HEK293 (cell line): Measurements from ENCODE around the gene ACSL3.

Experiments used
- CTCF ChIA-PET: fragments of 350-600 bp; formaldehyde crosslinking; extraction: SDS; loops from one replicate; lab custom pipeline; 2021; ENCODE audit warnings: antibody characterized with exemption; lab: Yijun Ruan, JAX
- POLR2A ChIA-PET: fragments of 300-600 bp; formaldehyde crosslinking; extraction: SDS; loops from one replicate; lab custom pipeline; 2020; ENCODE audit warnings: antibody characterized with exemption, inconsistent platforms; lab: Yijun Ruan, JAX
- H3K27ac ChIP-seq: fragments of 200-500 bp; sonication (Bioruptor generic); 2 replicates; pipeline ENCODE4 v1.5.1; 2014; ENCODE audit warnings: low read depth, low read length, control low read depth, inconsistent platforms; ENCODE audit errors: extremely low read depth
- H3K36me3 ChIP-seq, 2 experiments: fragments of 200-500 bp in 1 of 2; sonication (Bioruptor generic) in 1 of 2; 1 replicate in 1 of 2; 2 replicates in 1 of 2; pipeline ENCODE4 v1.5.1; 2014 to 2017; ENCODE audit warnings: inconsistent platforms in 2 of 2, low read length in 2 of 2; ENCODE audit not compliant: control insufficient read depth in 2 of 2, insufficient read depth in 1 of 2
- H3K4me1 ChIP-seq: fragments of 200-500 bp; sonication (Bioruptor generic); 2 replicates; pipeline ENCODE4 v1.5.1; 2014; ENCODE audit warnings: mild to moderate bottlenecking, low read length, inconsistent platforms; ENCODE audit not compliant: control insufficient read depth, insufficient read depth
- H3K4me3 ChIP-seq: 2 replicates; pipeline ENCODE4 v1.5.1; 2011; ENCODE audit warnings: low read depth, mild to moderate bottlenecking, control low read depth, low read length, moderate library complexity
- H3K9me3 ChIP-seq: fragments of 200-500 bp; sonication (Bioruptor generic); 2 replicates; pipeline ENCODE4 v1.5.1; 2014; ENCODE audit warnings: low read depth, low read length, inconsistent platforms; ENCODE audit not compliant: control insufficient read depth, insufficient read depth
- EGR2 ChIP-seq: fragments of 450-650 bp; formaldehyde crosslinking; IDR thresholded peaks from 2 replicates; pipeline ENCODE4 v1.5.1; 2016; ENCODE audit warnings: low read depth, missing biosample characterization, missing genetic modification characterization
- KLF7 ChIP-seq: fragments of 450-650 bp; formaldehyde crosslinking; IDR thresholded peaks from 2 replicates; pipeline ENCODE4 v1.5.1; 2016; ENCODE audit warnings: missing biosample characterization, missing genetic modification characterization, borderline replicate concordance
- KLF8 ChIP-seq: fragments of 450-650 bp; formaldehyde crosslinking; IDR thresholded peaks from 2 replicates; pipeline ENCODE4 v1.5.1; 2016; ENCODE audit warnings: missing biosample characterization, missing genetic modification characterization
- ZBTB20 ChIP-seq: fragments of 450-650 bp; formaldehyde crosslinking; IDR thresholded peaks from 2 replicates; pipeline ENCODE4 v1.5.1; 2016; ENCODE audit warnings: missing biosample characterization, missing genetic modification characterization
- ZFP3 ChIP-seq: fragments of 450-650 bp; formaldehyde crosslinking; IDR thresholded peaks from 2 replicates; pipeline ENCODE4 v1.5.1; 2016; ENCODE audit warnings: low read depth, missing biosample characterization, missing genetic modification characterization
- ZIC2 ChIP-seq: fragments of 450-650 bp; formaldehyde crosslinking; IDR thresholded peaks from 2 replicates; pipeline ENCODE4 v1.5.1; 2016; ENCODE audit warnings: missing biosample characterization, missing genetic modification characterization
- ZNF114 ChIP-seq: fragments of 450-650 bp; formaldehyde crosslinking; IDR thresholded peaks from 2 replicates; pipeline ENCODE4 v1.5.0; 2017; ENCODE audit warnings: missing biosample characterization, missing genetic modification characterization
- ZNF174 ChIP-seq: fragments of 450-650 bp; formaldehyde crosslinking; IDR thresholded peaks from 2 replicates; pipeline ENCODE4 v1.5.0; 2017; ENCODE audit warnings: missing biosample characterization, mild to moderate bottlenecking, missing genetic modification characterization
- ZNF394 ChIP-seq: fragments of 450-650 bp; formaldehyde crosslinking; IDR thresholded peaks from 2 replicates; pipeline ENCODE4 v1.5.1; 2016; ENCODE audit warnings: missing biosample characterization, missing genetic modification characterization, mild to moderate bottlenecking, moderate library complexity, borderline replicate concordance
- ZNF555 ChIP-seq: fragments of 450-650 bp; formaldehyde crosslinking; conservative IDR thresholded peaks from 2 replicates; pipeline ENCODE4 v1.5.1; 2017; ENCODE audit warnings: missing biosample characterization, mild to moderate bottlenecking, missing genetic modification characterization, inconsistent platforms
- ZNF600 ChIP-seq: fragments of 450-650 bp; formaldehyde crosslinking; IDR thresholded peaks from 2 replicates; pipeline ENCODE4 v1.5.1; 2016; ENCODE audit warnings: missing biosample characterization, missing genetic modification characterization
- ZNF629 ChIP-seq: fragments of 450-650 bp; formaldehyde crosslinking; IDR thresholded peaks from 2 replicates; pipeline ENCODE4 v1.5.1; 2017; ENCODE audit warnings: missing biosample characterization, missing genetic modification characterization
- ZNF677 ChIP-seq: fragments of 450-650 bp; IDR thresholded peaks from 2 replicates; pipeline ENCODE4 v1.5.0; 2018; ENCODE audit warnings: missing biosample characterization, mild to moderate bottlenecking, missing genetic modification characterization, moderate library complexity
- ZNF830 ChIP-seq: fragments of 450-650 bp; IDR thresholded peaks from 2 replicates; pipeline ENCODE4 v1.5.0; 2018; ENCODE audit warnings: missing biosample characterization, missing genetic modification characterization, low read depth, mild to moderate bottlenecking, moderate library complexity
- ZSCAN16 ChIP-seq: fragments of 450-650 bp; formaldehyde crosslinking; IDR thresholded peaks from 2 replicates; pipeline ENCODE4 v1.5.1; 2016; ENCODE audit warnings: missing biosample characterization, missing genetic modification characterization
- TF ChIP-seq, protein P1 (sequence below): fragments of 450-650 bp; formaldehyde crosslinking; IDR thresholded peaks from 2 replicates; pipeline ENCODE4 v1.5.1; 2016; ENCODE audit warnings: missing biosample characterization, missing genetic modification characterization
- TF ChIP-seq, protein P2 (sequence below): fragments of 450-650 bp; formaldehyde crosslinking; IDR thresholded peaks from 2 replicates; pipeline ENCODE4 v1.5.1; 2017; ENCODE audit warnings: missing biosample characterization, missing genetic modification characterization
- TF ChIP-seq, protein P3 (sequence below): fragments of 450-650 bp; formaldehyde crosslinking; IDR thresholded peaks from 2 replicates; pipeline ENCODE4 v1.5.1; 2016; ENCODE audit warnings: missing biosample characterization, missing genetic modification characterization
- TF ChIP-seq, protein P4 (sequence below): fragments of 450-650 bp; formaldehyde crosslinking; IDR thresholded peaks from 2 replicates; pipeline ENCODE4 v1.5.1; 2016; ENCODE audit warnings: missing biosample characterization, missing genetic modification characterization
- TF ChIP-seq, protein P5 (sequence below): fragments of 450-650 bp; IDR thresholded peaks from 2 replicates; pipeline ENCODE4 v1.5.1; 2018; ENCODE audit warnings: missing biosample characterization, mild to moderate bottlenecking, missing genetic modification characterization

Gene ACSL3

DNA sequence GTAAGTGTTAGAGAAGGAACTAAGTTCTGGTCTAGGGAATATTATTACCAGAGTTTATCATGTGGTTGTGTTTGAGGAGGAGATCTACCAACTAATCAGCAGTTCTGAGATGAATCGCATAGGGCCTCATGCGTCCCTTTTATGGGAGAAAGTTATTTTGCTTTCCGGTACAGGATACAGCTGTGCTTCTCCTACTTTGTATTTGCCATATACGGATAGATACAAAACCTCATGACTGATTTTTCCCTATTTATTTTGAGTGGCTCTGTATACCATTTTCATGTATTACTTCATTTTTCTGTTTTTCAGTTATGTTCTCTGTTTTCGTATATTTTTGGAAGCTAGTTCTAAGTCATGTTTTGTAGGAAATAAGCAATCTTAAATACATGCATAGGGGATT is 66.8 kb downstream of the ACSL3 start:
- Histone ChIP-seq H3K27ac (no peak overlapping the region), H3K9me3 (no peaks in the 10 kb centered on the region), H3K4me3 (no peak overlapping the region), H3K4me1 (no peaks in the 10 kb centered on the region), H3K36me3 (peaks cover 53 to 64% of the 10 kb centered on the region in 2 experiments)
- POLR2A ChIA-PET = no interaction called here
- CTCF ChIA-PET = interaction anchor here (0.6 to 1.7 kb wide), 4 partner anchors 12 to 491 kb away, joined by 3 to 8 read pairs (median 4); no protein-coding TSS in a partner anchor
- TF ChIP-seq ZNF677 = no peak
- TF ChIP-seq ZNF600 (tag by site-specific recombination) = no peak
- no peak for TF ChIP-seq KLF7 (tag by site-specific recombination)
- TF ChIP-seq, protein P1, sequence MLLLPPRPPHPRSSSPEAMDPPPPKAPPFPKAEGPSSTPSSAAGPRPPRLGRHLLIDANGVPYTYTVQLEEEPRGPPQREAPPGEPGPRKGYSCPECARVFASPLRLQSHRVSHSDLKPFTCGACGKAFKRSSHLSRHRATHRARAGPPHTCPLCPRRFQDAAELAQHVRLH (tag by site-specific recombination) = no peak
- no peak for TF ChIP-seq ZNF394
- no peak for TF ChIP-seq ZNF629 (tag by site-specific recombination)
- no peak for TF ChIP-seq ZFP3 (tag by site-specific recombination)
- TF ChIP-seq, protein P2, sequence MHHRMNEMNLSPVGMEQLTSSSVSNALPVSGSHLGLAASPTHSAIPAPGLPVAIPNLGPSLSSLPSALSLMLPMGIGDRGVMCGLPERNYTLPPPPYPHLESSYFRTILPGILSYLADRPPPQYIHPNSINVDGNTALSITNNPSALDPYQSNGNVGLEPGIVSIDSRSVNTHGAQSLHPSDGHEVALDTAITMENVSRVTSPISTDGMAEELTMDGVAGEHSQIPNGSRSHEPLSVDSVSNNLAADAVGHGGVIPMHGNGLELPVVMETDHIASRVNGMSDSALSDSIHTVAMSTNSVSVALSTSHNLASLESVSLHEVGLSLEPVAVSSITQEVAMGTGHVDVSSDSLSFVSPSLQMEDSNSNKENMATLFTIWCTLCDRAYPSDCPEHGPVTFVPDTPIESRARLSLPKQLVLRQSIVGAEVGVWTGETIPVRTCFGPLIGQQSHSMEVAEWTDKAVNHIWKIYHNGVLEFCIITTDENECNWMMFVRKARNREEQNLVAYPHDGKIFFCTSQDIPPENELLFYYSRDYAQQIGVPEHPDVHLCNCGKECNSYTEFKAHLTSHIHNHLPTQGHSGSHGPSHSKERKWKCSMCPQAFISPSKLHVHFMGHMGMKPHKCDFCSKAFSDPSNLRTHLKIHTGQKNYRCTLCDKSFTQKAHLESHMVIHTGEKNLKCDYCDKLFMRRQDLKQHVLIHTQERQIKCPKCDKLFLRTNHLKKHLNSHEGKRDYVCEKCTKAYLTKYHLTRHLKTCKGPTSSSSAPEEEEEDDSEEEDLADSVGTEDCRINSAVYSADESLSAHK (tag by site-specific recombination) = no peak
- no peak for TF ChIP-seq ZNF174
- TF ChIP-seq, protein P3, sequence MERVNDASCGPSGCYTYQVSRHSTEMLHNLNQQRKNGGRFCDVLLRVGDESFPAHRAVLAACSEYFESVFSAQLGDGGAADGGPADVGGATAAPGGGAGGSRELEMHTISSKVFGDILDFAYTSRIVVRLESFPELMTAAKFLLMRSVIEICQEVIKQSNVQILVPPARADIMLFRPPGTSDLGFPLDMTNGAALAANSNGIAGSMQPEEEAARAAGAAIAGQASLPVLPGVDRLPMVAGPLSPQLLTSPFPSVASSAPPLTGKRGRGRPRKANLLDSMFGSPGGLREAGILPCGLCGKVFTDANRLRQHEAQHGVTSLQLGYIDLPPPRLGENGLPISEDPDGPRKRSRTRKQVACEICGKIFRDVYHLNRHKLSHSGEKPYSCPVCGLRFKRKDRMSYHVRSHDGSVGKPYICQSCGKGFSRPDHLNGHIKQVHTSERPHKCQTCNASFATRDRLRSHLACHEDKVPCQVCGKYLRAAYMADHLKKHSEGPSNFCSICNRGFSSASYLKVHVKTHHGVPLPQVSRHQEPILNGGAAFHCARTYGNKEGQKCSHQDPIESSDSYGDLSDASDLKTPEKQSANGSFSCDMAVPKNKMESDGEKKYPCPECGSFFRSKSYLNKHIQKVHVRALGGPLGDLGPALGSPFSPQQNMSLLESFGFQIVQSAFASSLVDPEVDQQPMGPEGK = no peak
- no peak for TF ChIP-seq KLF8 (tag by site-specific recombination)
- TF ChIP-seq ZNF555 (tag by site-specific recombination) = no peak
- TF ChIP-seq ZNF114 (tag by site-specific recombination) = no peak
- no peak for TF ChIP-seq ZNF830 (tag by site-specific recombination)
- TF ChIP-seq ZIC2 = no peak
- TF ChIP-seq ZSCAN16 (tag by site-specific recombination) = no peak
- TF ChIP-seq, protein P4, sequence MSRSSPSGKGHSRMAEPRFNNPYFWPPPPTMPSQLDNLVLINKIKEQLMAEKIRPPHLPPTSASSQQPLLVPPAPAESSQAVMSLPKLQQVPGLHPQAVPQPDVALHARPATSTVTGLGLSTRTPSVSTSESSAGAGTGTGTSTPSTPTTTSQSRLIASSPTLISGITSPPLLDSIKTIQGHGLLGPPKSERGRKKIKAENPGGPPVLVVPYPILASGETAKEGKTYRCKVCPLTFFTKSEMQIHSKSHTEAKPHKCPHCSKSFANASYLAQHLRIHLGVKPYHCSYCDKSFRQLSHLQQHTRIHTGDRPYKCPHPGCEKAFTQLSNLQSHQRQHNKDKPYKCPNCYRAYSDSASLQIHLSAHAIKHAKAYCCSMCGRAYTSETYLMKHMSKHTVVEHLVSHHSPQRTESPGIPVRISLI (tag by site-specific recombination) = no peak
- TF ChIP-seq, protein P5, sequence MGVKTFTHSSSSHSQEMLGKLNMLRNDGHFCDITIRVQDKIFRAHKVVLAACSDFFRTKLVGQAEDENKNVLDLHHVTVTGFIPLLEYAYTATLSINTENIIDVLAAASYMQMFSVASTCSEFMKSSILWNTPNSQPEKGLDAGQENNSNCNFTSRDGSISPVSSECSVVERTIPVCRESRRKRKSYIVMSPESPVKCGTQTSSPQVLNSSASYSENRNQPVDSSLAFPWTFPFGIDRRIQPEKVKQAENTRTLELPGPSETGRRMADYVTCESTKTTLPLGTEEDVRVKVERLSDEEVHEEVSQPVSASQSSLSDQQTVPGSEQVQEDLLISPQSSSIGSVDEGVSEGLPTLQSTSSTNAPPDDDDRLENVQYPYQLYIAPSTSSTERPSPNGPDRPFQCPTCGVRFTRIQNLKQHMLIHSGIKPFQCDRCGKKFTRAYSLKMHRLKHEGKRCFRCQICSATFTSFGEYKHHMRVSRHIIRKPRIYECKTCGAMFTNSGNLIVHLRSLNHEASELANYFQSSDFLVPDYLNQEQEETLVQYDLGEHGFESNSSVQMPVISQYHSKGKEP (tag by site-specific recombination) = no peak
- no peak for TF ChIP-seq EGR2 (tag by site-specific recombination)
- TF ChIP-seq ZBTB20 (tag by site-specific recombination) = no peak
